Right cardiac atrium (tissue), 5 donors: ENCODE measurements around the gene KRTAP3-1. TPM values are rescaled to one million over a fixed set of nuclear protein-coding genes. Genes with fewer than 3 reads are reported as not detected.
"Not testable (repeated sequence)": the region's sequence is repeated elsewhere in the genome, so short reads cannot be mapped to it uniquely, and the experiment has no call there.

Experiments used
- ATAC-seq, 2 donors: fragments of 200-7000 bp; cut with Tn5 transposase; one replicate each; pipeline versions ENCODE4 v1.8.0 to v1.9.1; 2020; ENCODE audit warnings: moderate library complexity in 2 of 2, mild to moderate bottlenecking in 1 of 2
- DNase-seq, 3 donors: peaks; one replicate each; pipeline ENCODE4 v3.0.0-alpha.2; 2020
- H3K27ac ChIP-seq: one replicate; pipeline ENCODE4 v1.5.1; 2013; ENCODE audit warnings: mild to moderate bottlenecking, low read length, control low read depth, moderate library complexity
- H3K27me3 ChIP-seq: one replicate; pipeline ENCODE4 v1.6.1; 2013; ENCODE audit not compliant: control insufficient read depth, insufficient read depth
- H3K4me1 ChIP-seq: one replicate; pipeline ENCODE4 v1.6.1; 2013; ENCODE audit warnings: low read length; ENCODE audit not compliant: control insufficient read depth, insufficient read depth
- H3K4me3 ChIP-seq: one replicate; pipeline ENCODE4 v1.5.1; 2013; ENCODE audit warnings: low read length, control low read depth
- H3K9me3 ChIP-seq: one replicate; pipeline ENCODE4 v1.6.1; 2013; ENCODE audit warnings: low read length; ENCODE audit not compliant: control insufficient read depth
- WGBS: extraction: QIAGEN DNeasy Blood & Tissue Kit; methylation state at CpG from one replicate; pipeline ENCODE4 v1.1.7; 2013; 5-methylcytosine and 5-hydroxymethylcytosine counted together
- intact Hi-C, 4 donors: fragments of 100-400 bp; cut with DNase I; formaldehyde crosslinking; loops; one replicate each; pipeline versions ENCODE4 v1.11.0 to v1.14.0; 2022 to 2023
- long read RNA-seq, 4 donors: library from polyadenylated mRNA; unstranded; transcript quantifications; one replicate each; pipeline ENCODE4 v2.0.0, GENCODE V29; 2020 to 2021
- polyA plus RNA-seq: library from polyadenylated mRNA; stranded (reverse); fragments of 200-250 nt; gene quantifications from one replicate; pipeline ENCODE4 v1.2.3, GENCODE V29; 2013
- total RNA-seq, 4 donors: library from RNA; stranded (reverse); fragmentation: NEBNext Ultra II Directional; extraction: Animal tissue kit (Norgen Biotek cat#: 25700); gene quantifications; one replicate each; pipeline ENCODE4 v1.2.1, GENCODE V29; 2021
- donor health status: healthy with polysubstance abuse.
- donor health status: DM: no; HTN: yes; CAD: no.
- donor health status: DM: no; HTN: no; CAD: no.
- donor health status: DM: no; HTN: yes; CAD: no; lungs with severe emphysema.
- donor health status: DM: yes; HTN: yes; CAD: no.

Gene KRTAP3-1
- total RNA-seq (not detected), polyA plus RNA-seq (not detected)
- long read RNA-seq, donor 1: 0 reads
- long read RNA-seq, donor 2: 0 reads
- long read RNA-seq, donor 3: 0 reads
- long read RNA-seq, donor 4: 0 reads

DNA sequence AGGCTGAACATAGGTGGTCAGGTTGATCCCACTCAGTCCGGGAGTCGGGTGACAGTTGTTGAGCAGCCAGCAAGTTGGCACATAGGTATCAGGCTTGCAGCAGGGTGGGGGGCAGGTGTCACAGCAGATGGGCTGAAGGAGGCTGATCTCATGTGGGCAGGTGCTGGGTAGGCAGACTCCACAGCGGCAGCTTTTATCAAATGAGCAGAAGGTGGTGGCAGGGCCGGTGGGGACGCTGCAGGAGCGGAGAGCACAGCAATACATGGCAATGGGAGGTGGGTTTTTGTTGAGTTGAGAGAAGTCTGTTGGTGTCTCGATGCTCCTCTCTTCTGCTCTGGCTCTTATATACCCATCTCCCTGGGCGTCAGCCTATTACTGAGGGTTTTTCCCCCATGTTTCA is at the start of gene KRTAP3-1:
Gene KRTAP3-1, minus strand, starts transcription at position 318 of the 400 bp plus-strand sequence. Its CDS starts 54 bp downstream, at position 264.
- no peaks in the 10 kb centered on the region for H3K4me1 ChIP-seq
- no peaks in the 10 kb centered on the region for H3K27me3 ChIP-seq
- no peak within 1 kb of the TSS for H3K4me3 ChIP-seq
- ATAC-seq: no peak
- intact Hi-C loops: no loop called here
- no peak within 1 kb of the TSS for H3K27ac ChIP-seq
- 79% methylated on average over 8 of the region's 8 CpGs for WGBS
- DNase-seq: no peak
- H3K9me3 ChIP-seq: no peaks in the 10 kb centered on the region

DNA sequence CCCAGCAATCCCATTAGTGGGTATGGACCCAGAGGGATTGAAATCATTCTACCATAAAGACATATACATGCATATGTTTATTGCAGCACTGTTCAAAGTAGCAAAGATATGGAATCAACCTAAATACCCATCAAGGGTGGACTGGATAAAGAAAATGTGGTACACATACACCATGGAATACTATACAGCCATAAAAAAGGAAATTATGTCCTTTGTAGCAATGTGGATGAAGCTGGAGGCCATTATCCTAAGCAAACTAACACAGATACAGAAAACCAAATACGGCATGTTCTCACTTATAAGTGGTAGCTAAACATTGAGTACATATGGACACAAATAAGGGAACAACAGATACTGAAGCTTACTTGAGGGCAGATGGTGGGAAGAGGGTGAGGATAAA is 48.6 kb upstream of the KRTAP3-1 start:
- intact Hi-C loops: no loop called here
- H3K27me3 ChIP-seq: peaks cover 3% of the 10 kb centered on the region
- no peak for ATAC-seq

DNA sequence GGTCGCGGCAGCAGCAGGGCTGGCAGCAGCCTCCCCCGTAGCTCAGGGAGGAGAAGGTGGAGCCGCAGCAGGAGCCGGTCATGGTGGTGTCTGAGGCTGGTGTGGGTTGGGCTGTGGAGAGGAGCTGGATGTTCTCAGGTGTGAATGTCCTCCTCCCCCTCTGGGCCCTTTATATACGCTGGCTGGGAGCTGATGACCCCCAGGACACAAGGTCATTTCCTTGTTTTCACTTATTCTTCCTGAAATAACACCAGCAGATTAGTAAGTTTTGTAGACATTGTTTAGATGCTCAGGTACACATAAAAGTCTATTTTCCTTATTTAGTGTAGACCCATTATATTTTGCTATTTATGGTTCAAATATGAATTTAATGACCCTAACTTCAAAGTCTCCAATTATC is 46.2 kb upstream of the KRTAP3-1 start, which contains the start of gene KRTAP2-2:
Gene KRTAP2-2, minus strand, starts transcription at position 101 of the 400 bp plus-strand sequence. Its CDS starts 19 bp downstream, at position 82.
- WGBS: 39% methylated on average over 1 of the region's 6 CpGs
- H3K27me3 ChIP-seq, DNase-seq, H3K27ac ChIP-seq, H3K4me1 ChIP-seq, H3K9me3 ChIP-seq, intact Hi-C loops, H3K4me3 ChIP-seq, ATAC-seq: not testable (repeated sequence)

More for the DNA sequence above, 48.6 kb upstream of the KRTAP3-1 start:
- no peaks in the 10 kb centered on the region for H3K4me1 ChIP-seq
- no peak overlapping the region for H3K27ac ChIP-seq
- WGBS: 95% methylated on average over 1 of the region's 1 CpG
- no peaks in the 10 kb centered on the region for H3K9me3 ChIP-seq
- no peak overlapping the region for H3K4me3 ChIP-seq
- no peak for DNase-seq

DNA sequence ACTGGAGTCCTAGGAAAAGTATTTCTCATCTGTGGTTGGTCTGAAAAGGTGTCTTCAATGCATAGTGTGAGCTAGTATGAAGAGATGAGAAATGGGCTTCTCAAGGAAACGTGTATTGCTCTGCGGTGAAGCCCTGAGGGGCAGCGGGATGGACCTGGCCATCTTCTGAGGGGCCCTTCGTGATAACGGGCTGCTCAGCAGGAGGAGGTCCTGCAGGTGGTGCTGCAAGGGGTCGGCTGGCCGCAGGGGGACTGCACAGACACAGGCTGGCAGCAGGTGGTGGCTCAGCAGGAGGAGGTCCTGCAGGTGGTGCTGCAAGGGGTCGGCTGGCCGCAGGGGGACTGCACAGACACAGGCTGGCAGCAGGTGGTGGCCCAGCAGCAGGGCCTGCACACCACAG is 45.6 kb upstream of the KRTAP3-1 start:
- H3K4me3 ChIP-seq, ATAC-seq, DNase-seq, H3K27ac ChIP-seq, H3K9me3 ChIP-seq, H3K27me3 ChIP-seq, intact Hi-C loops, H3K4me1 ChIP-seq: not testable (repeated sequence)
- 66% methylated on average over 9 of the region's 9 CpGs for WGBS

DNA sequence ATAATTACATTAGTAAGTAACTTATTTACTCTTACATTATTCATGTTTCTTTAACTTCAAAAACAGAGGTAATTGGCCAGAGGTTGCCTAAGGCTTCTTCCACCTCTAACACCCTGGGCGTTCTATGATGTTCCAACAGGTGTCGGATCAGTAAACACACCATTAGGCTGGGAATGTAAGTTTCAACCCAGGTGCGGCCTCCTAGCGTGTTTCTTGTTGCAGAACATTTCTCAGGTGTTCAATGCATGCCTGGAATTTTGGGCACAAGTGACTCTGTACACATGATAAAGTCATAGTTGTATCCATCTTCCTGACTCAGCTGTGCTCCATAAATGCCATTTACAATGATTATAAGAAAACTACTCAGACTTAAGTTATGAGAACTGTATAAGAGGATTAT is 45.1 kb upstream of the KRTAP3-1 start:
- H3K27me3 ChIP-seq: peaks cover 3% of the 10 kb centered on the region
- no peaks in the 10 kb centered on the region for H3K4me1 ChIP-seq
- no peaks in the 10 kb centered on the region for H3K9me3 ChIP-seq
- ATAC-seq (no peak), DNase-seq (no peak)
- intact Hi-C loops: no loop called here
- 88% methylated on average over 4 of the region's 4 CpGs for WGBS
- no peak overlapping the region for H3K4me3 ChIP-seq
- H3K27ac ChIP-seq: no peak overlapping the region

DNA sequence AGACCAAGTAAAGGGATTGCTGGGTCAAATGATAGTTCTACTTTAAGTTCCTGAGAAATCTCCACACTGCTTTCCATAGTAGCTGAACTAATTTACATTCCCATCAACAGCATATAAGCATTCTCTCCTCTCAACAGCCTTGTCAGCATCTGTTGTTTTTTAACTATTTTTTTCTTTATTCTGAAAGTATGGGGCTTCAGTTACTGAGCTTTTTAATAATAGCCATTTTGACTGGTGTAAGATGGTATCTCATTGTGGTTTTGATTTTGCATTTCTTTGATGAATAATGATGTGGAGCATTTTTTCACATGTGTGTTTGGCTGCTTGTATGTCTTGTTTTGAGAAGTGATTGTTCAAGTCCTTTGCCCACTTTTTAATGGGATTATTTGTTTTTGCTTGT is 43.6 kb upstream of the KRTAP3-1 start:
- ATAC-seq (no peak), DNase-seq (no peak)
- Histone ChIP-seq H3K27ac (no peak overlapping the region), H3K4me3 (no peak overlapping the region), H3K4me1 (no peaks in the 10 kb centered on the region), H3K9me3 (no peaks in the 10 kb centered on the region), H3K27me3 (peaks cover 7% of the 10 kb centered on the region)
- intact Hi-C loops: no loop called here

DNA sequence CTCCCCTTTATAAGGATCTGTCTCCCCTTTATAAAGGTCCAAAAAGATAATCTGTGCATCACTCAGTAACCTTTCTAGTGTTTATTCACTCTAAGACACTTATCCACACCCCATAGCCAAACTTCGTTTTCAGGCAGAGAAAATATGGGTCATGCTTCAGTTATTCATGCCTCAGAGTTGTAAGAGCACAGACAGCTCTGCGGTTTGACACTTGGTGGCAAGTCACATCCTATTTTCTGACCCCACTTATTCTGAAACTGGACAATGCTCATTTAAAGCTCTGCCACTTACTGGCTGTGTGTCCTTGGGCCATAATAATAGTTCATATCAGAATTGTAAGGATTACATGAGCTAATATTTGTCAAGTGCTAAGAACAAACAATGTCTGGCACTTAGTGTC is 40.2 kb upstream of the KRTAP3-1 start:
- Histone ChIP-seq H3K4me3 (no peak overlapping the region), H3K27me3 (peaks cover 6% of the 10 kb centered on the region), H3K4me1 (no peaks in the 10 kb centered on the region), H3K9me3 (no peaks in the 10 kb centered on the region), H3K27ac (no peak overlapping the region)
- WGBS: 44% methylated on average over 2 of the region's 2 CpGs
- DNase-seq: no peak
- ATAC-seq: no peak
- intact Hi-C loops: no loop called here

DNA sequence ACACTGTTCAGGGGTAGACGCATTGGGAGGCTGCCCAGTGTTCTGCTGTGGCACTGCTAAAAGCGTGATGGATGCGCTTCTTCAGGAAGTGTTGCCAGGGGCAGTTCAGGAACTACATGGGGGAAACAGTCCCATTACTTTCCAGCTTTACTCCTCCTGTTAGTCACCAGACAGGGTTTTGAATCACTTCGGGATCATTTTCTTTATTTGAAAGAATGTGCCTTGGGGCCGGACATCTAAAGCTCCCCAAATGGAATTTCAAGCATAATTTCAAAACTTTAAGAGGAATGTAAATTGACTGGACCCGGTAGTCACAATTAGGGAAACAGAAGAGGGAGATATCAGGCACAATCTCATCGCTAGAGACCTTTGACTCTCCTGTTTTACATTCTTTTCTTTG is 39.5 kb upstream of the KRTAP3-1 start:
- no peaks in the 10 kb centered on the region for H3K9me3 ChIP-seq
- ATAC-seq (no peak), DNase-seq (no peak)
- peaks cover 4% of the 10 kb centered on the region for H3K27me3 ChIP-seq
- intact Hi-C loops: no loop called here
- no peaks in the 10 kb centered on the region for H3K4me1 ChIP-seq
- no peak overlapping the region for H3K4me3 ChIP-seq
- 67% methylated on average over 7 of the region's 7 CpGs for WGBS
- no peak overlapping the region for H3K27ac ChIP-seq

GRCh38 chr17:41046735-41047465 is 38.0 kb upstream of the KRTAP3-1 start, which contains the start of gene KRTAP2-1:
Gene KRTAP2-1 (minus strand): TSS chr17:41047316. CDS start chr17:41047267, 49 bp downstream.
- H3K27ac ChIP-seq, H3K4me3 ChIP-seq, DNase-seq, ATAC-seq, H3K4me1 ChIP-seq, H3K9me3 ChIP-seq, H3K27me3 ChIP-seq, intact Hi-C loops: not testable (repeated sequence)
- 52% methylated on average over 10 of the region's 33 CpGs for WGBS

DNA sequence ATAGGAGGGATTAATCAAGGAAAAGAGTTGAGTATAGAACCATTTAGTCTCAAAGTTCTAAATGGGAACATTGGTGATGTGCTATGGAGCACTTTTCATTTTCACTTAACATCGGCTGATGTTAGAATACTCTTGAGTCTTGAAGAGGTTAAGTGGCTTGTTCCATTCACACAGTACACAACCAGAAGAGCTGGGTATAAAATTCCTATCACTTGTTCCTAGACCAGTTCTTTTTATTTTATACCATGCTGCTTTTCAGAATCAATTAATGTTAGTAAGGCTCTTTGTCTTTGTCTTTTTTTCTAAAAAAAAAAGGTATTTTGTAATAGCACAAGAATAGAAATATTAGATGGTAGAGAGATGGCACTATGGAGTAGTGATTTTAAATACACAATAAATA is 34.0 kb upstream of the KRTAP3-1 start:
- no peak for ATAC-seq
- Histone ChIP-seq H3K27me3 (no peaks in the 10 kb centered on the region), H3K27ac (no peak overlapping the region), H3K4me3 (no peak overlapping the region), H3K4me1 (no peaks in the 10 kb centered on the region), H3K9me3 (no peaks in the 10 kb centered on the region)
- intact Hi-C loops: no loop called here
- WGBS: 97% methylated on average over 1 of the region's 1 CpG
- DNase-seq: no peak

- ATAC-seq, DNase-seq, H3K9me3 ChIP-seq, H3K4me3 ChIP-seq, intact Hi-C loops, H3K27ac ChIP-seq, H3K4me1 ChIP-seq, H3K27me3 ChIP-seq: not testable (repeated sequence)
- 71% methylated on average over 14 of the region's 14 CpGs for WGBS
Measured at GRCh38 chr17:41040783-41041571, 32.0 kb upstream of the KRTAP3-1 start, which contains the start of gene KRTAP1-1. Gene KRTAP1-1 (minus strand): TSS chr17:41041450. CDS start chr17:41041397, 53 bp downstream.
